ENCODE results near the gene CD58.

CD58 gene

DNA sequence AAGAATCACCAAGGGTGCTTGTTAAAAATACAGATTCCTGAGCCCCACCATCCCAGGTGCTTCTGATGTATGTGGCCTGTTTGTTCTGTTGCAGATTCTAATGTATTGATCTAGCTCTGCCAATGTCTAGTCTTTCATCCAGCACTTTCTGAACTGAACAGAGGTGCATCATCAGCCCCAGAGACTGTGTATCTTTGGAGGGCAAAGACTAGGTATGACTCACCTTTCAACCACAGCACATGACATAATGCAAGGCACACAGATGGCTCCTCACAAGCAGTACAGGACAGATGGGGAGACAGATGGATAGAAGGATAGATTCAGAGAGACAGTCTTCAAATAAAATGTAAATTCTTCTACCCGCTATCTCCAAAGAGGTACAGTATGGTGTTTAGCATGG is 32.3 kb downstream of the CD58 start:
- TF ChIP-seq ESRRG (CRISPR knock-in tag; IDR thresholded peaks at IDR 0.05) (no peak), GLIS3 (CRISPR knock-in tag; IDR thresholded peaks at IDR 0.05) (no peak), PPARA (CRISPR knock-in tag; IDR thresholded peaks at IDR 0.05; ENCODE audit: borderline replicate concordance) (no peak), BACH2 (CRISPR knock-in tag; IDR thresholded peaks at IDR 0.05; ENCODE audit: borderline replicate concordance) (no peak), OSR1 (CRISPR knock-in tag; IDR thresholded peaks at IDR 0.05) (no peak), ARNTL (CRISPR knock-in tag; IDR thresholded peaks at IDR 0.05; ENCODE audit: borderline replicate concordance, low read depth) (no peak), SNAI2 (CRISPR knock-in tag; IDR thresholded peaks at IDR 0.05) (no peak), ZFP3 (CRISPR knock-in tag; IDR thresholded peaks at IDR 0.05) (no peak), RARB (CRISPR knock-in tag; IDR thresholded peaks at IDR 0.05) (no peak), TOX (CRISPR knock-in tag; IDR thresholded peaks at IDR 0.05; ENCODE audit: borderline replicate concordance) (no peak), TCF4 (CRISPR knock-in tag; IDR thresholded peaks at IDR 0.05; ENCODE audit: borderline replicate concordance) (no peak), ISL1 (CRISPR knock-in tag; IDR thresholded peaks at IDR 0.05) (no peak), ZNF8 (CRISPR knock-in tag; IDR thresholded peaks at IDR 0.05) (no peak), ZC3H10 (CRISPR knock-in tag; IDR thresholded peaks at IDR 0.05) (no peak)
- TF ChIP-seq, protein P1, sequence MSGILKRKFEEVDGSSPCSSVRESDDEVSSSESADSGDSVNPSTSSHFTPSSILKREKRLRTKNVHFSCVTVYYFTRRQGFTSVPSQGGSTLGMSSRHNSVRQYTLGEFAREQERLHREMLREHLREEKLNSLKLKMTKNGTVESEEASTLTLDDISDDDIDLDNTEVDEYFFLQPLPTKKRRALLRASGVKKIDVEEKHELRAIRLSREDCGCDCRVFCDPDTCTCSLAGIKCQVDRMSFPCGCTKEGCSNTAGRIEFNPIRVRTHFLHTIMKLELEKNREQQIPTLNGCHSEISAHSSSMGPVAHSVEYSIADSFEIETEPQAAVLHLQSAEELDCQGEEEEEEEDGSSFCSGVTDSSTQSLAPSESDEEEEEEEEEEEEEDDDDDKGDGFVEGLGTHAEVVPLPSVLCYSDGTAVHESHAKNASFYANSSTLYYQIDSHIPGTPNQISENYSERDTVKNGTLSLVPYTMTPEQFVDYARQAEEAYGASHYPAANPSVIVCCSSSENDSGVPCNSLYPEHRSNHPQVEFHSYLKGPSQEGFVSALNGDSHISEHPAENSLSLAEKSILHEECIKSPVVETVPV (CRISPR knock-in tag; IDR thresholded peaks at IDR 0.05) = no peak
- TF ChIP-seq, protein P2, sequence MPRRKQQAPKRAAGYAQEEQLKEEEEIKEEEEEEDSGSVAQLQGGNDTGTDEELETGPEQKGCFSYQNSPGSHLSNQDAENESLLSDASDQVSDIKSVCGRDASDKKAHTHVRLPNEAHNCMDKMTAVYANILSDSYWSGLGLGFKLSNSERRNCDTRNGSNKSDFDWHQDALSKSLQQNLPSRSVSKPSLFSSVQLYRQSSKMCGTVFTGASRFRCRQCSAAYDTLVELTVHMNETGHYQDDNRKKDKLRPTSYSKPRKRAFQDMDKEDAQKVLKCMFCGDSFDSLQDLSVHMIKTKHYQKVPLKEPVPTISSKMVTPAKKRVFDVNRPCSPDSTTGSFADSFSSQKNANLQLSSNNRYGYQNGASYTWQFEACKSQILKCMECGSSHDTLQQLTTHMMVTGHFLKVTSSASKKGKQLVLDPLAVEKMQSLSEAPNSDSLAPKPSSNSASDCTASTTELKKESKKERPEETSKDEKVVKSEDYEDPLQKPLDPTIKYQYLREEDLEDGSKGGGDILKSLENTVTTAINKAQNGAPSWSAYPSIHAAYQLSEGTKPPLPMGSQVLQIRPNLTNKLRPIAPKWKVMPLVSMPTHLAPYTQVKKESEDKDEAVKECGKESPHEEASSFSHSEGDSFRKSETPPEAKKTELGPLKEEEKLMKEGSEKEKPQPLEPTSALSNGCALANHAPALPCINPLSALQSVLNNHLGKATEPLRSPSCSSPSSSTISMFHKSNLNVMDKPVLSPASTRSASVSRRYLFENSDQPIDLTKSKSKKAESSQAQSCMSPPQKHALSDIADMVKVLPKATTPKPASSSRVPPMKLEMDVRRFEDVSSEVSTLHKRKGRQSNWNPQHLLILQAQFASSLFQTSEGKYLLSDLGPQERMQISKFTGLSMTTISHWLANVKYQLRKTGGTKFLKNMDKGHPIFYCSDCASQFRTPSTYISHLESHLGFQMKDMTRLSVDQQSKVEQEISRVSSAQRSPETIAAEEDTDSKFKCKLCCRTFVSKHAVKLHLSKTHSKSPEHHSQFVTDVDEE (CRISPR knock-in tag; IDR thresholded peaks at IDR 0.05) = no peak
- peak; percentile 86 for ATAC-seq

- TF ChIP-seq SNAI2 (CRISPR knock-in tag; IDR thresholded peaks at IDR 0.05) = no peak
- TF ChIP-seq ZNF8 (CRISPR knock-in tag; IDR thresholded peaks at IDR 0.05) = no peak
- no peak for TF ChIP-seq ARNTL (CRISPR knock-in tag; IDR thresholded peaks at IDR 0.05; ENCODE audit: borderline replicate concordance, low read depth)
- TF ChIP-seq, protein P1 (CRISPR knock-in tag; IDR thresholded peaks at IDR 0.05) = no peak
- no peak for TF ChIP-seq ISL1 (CRISPR knock-in tag; IDR thresholded peaks at IDR 0.05)
- no peak for TF ChIP-seq ZNF565 (CRISPR knock-in tag; conservative IDR thresholded peaks at IDR 0.05; ENCODE audit: low read depth)
- TF ChIP-seq ZNF70 (CRISPR knock-in tag; IDR thresholded peaks at IDR 0.05) = no peak
- TF ChIP-seq, protein P3, sequence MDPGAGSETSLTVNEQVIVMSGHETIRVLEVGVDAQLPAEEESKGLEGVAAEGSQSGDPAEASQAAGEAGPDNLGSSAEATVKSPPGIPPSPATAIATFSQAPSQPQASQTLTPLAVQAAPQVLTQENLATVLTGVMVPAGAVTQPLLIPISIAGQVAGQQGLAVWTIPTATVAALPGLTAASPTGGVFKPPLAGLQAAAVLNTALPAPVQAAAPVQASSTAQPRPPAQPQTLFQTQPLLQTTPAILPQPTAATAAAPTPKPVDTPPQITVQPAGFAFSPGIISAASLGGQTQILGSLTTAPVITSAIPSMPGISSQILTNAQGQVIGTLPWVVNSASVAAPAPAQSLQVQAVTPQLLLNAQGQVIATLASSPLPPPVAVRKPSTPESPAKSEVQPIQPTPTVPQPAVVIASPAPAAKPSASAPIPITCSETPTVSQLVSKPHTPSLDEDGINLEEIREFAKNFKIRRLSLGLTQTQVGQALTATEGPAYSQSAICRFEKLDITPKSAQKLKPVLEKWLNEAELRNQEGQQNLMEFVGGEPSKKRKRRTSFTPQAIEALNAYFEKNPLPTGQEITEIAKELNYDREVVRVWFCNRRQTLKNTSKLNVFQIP (CRISPR knock-in tag; IDR thresholded peaks at IDR 0.05; ENCODE audit: borderline replicate concordance, low read depth) = no peak
- TF ChIP-seq GLIS3 (CRISPR knock-in tag; IDR thresholded peaks at IDR 0.05) = no peak
- no peak for TF ChIP-seq ZC3H10 (CRISPR knock-in tag; IDR thresholded peaks at IDR 0.05)
- TF ChIP-seq PPARA (CRISPR knock-in tag; IDR thresholded peaks at IDR 0.05; ENCODE audit: borderline replicate concordance) = no peak
- TF ChIP-seq ZFP3 (CRISPR knock-in tag; IDR thresholded peaks at IDR 0.05) = no peak
- TF ChIP-seq BACH2 (CRISPR knock-in tag; IDR thresholded peaks at IDR 0.05; ENCODE audit: borderline replicate concordance) = no peak
- TF ChIP-seq RARB (CRISPR knock-in tag; IDR thresholded peaks at IDR 0.05) = no peak
- no peak for TF ChIP-seq ESRRG (CRISPR knock-in tag; IDR thresholded peaks at IDR 0.05)
- no peak for TF ChIP-seq TOX (CRISPR knock-in tag; IDR thresholded peaks at IDR 0.05; ENCODE audit: borderline replicate concordance)
- no peak for TF ChIP-seq TCF4 (CRISPR knock-in tag; IDR thresholded peaks at IDR 0.05; ENCODE audit: borderline replicate concordance)
- TF ChIP-seq OSR1 (CRISPR knock-in tag; IDR thresholded peaks at IDR 0.05) = no peak
- TF ChIP-seq, protein P2 (CRISPR knock-in tag; IDR thresholded peaks at IDR 0.05) = no peak
- ATAC-seq = no peak
These were observed 32.9 kb downstream of the CD58 start for GRCh38 chr1:116537898-116538297.
